Measurements from ENCODE around the gene NUDT14.

GRCh38 chr14:105152794-105153241, 28.3 kb downstream of the NUDT14 start:
- TF ChIP-seq BACH2 (CRISPR knock-in tag; IDR thresholded peaks at IDR 0.05; ENCODE audit: borderline replicate concordance) (no peak), PPARA (CRISPR knock-in tag; IDR thresholded peaks at IDR 0.05; ENCODE audit: borderline replicate concordance) (no peak), ZNF70 (CRISPR knock-in tag; IDR thresholded peaks at IDR 0.05) (no peak), OSR1 (CRISPR knock-in tag; IDR thresholded peaks at IDR 0.05) (no peak), ZFP3 (CRISPR knock-in tag; IDR thresholded peaks at IDR 0.05) (no peak), ARNTL (CRISPR knock-in tag; IDR thresholded peaks at IDR 0.05; ENCODE audit: borderline replicate concordance, low read depth) (no peak), PATZ1 (CRISPR knock-in tag; IDR thresholded peaks at IDR 0.05; ENCODE audit: borderline replicate concordance) (no peak), CSDC2 (CRISPR knock-in tag; IDR thresholded peaks at IDR 0.05) (no peak)
